Measurements from ENCODE around the gene SLC30A1.

SLC30A1 gene

GRCh38 chr1:211591980-211592493, 13.1 kb upstream of the SLC30A1 start:
- TF ChIP-seq, protein P1, sequence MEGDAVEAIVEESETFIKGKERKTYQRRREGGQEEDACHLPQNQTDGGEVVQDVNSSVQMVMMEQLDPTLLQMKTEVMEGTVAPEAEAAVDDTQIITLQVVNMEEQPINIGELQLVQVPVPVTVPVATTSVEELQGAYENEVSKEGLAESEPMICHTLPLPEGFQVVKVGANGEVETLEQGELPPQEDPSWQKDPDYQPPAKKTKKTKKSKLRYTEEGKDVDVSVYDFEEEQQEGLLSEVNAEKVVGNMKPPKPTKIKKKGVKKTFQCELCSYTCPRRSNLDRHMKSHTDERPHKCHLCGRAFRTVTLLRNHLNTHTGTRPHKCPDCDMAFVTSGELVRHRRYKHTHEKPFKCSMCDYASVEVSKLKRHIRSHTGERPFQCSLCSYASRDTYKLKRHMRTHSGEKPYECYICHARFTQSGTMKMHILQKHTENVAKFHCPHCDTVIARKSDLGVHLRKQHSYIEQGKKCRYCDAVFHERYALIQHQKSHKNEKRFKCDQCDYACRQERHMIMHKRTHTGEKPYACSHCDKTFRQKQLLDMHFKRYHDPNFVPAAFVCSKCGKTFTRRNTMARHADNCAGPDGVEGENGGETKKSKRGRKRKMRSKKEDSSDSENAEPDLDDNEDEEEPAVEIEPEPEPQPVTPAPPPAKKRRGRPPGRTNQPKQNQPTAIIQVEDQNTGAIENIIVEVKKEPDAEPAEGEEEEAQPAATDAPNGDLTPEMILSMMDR (IDR thresholded peaks at IDR 0.05; ENCODE audit: low read depth, low read length), result no peak
- H3K4me3 ChIP-seq (ENCODE audit: low read depth, low read length), result no peak overlapping the region; the same call in 1 of the 2 replicates

DNA sequence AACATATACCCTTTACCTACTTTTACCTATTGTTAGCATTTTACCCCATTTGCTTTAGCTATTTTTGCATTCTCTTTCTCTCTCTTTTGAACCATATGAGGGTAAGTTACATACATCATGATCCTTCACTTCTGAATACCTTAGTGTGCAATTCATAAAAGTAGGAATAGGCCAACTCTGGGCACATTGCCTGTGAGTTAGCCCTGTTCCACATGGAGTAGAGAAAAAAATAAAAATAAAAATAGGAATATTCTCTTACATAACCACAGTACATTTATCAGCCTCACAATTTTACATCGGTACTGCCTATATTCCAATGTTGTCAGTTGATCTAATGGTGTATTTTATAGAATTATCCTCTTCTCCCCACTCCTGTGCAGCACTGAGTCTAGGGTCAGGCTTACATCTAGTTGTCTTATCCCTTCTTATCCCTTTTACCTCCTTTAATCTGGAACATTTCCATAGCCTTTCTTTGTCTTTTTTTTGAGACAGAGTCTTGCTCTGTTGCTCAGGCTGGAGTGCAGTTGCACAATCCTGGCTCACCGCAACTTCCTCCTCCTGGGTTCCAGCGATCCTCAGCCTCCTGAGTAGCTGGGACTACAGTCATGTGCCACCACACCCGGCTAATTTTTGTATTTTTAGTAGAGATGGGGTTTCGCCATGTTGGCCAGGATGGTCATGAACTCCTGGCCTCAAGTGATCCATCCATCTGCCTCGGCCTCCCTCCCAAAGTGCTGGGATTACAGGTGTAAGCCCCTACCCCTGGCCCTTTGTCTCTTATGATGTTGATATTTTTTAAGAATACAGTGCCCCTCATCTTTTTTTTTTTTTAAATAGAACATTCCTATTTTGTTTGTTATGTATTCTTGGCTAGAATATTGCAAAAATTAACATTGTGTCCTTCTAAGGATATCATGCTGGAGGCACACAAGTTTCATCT, 11.1 kb upstream of the SLC30A1 start:
- no peak overlapping the region for H3K4me3 ChIP-seq (ENCODE audit: low read depth, low read length)
- TF ChIP-seq, protein P1 (IDR thresholded peaks at IDR 0.05; ENCODE audit: low read depth, low read length), result no peak

DNA sequence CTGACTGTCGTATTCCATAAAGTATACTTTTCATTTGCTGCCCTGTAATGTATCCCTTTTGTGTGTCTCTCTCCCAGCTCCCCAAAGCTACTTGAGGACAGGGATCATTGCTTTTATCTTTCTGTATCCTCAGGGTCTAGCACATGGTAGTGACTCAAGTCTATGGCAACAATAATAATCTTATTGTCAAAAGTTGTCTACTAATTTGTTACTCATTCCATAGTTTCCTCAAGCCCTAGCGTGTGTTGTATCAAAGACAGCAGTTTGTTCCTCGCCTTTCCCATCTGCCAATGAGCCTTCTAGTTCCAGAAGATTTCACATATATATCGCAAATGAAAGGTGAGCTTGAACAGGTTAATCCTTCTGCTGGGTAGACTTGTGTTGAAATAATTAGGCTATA, 9.8 kb upstream of the SLC30A1 start:
- TF ChIP-seq, protein P1 (IDR thresholded peaks at IDR 0.05; ENCODE audit: low read depth, low read length), result no peak
- H3K4me3 ChIP-seq (ENCODE audit: low read depth, low read length), result no peak overlapping the region

DNA sequence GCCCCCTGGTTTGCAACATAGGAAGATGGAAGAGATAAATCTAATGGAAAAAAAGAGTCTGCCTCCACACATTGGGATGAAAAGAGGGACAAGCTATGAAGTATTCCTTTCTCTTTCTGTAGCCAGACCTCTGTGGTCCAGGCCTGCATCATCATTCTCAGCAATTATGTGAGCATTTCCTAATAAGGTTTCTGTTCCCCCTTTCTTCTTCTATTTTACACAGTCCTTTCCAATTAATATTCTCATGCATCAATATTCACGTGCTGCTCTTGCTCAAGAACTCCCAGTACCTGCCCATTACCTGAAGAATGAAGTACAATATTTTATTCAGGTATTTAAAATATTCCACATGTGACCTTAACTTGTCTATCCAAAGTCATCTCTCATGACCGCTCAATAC, 8.2 kb upstream of the SLC30A1 start:
- TF ChIP-seq, protein P1 (IDR thresholded peaks at IDR 0.05; ENCODE audit: low read depth, low read length), result no peak
- no peak overlapping the region for H3K4me3 ChIP-seq (ENCODE audit: low read depth, low read length)

- no peak overlapping the region for H3K4me3 ChIP-seq (ENCODE audit: low read depth, low read length)
- TF ChIP-seq, protein P1 (IDR thresholded peaks at IDR 0.05; ENCODE audit: low read depth, low read length), result no peak
These were observed 7.6 kb upstream of the SLC30A1 start for GRCh38 chr1:211586538-211586937.

DNA sequence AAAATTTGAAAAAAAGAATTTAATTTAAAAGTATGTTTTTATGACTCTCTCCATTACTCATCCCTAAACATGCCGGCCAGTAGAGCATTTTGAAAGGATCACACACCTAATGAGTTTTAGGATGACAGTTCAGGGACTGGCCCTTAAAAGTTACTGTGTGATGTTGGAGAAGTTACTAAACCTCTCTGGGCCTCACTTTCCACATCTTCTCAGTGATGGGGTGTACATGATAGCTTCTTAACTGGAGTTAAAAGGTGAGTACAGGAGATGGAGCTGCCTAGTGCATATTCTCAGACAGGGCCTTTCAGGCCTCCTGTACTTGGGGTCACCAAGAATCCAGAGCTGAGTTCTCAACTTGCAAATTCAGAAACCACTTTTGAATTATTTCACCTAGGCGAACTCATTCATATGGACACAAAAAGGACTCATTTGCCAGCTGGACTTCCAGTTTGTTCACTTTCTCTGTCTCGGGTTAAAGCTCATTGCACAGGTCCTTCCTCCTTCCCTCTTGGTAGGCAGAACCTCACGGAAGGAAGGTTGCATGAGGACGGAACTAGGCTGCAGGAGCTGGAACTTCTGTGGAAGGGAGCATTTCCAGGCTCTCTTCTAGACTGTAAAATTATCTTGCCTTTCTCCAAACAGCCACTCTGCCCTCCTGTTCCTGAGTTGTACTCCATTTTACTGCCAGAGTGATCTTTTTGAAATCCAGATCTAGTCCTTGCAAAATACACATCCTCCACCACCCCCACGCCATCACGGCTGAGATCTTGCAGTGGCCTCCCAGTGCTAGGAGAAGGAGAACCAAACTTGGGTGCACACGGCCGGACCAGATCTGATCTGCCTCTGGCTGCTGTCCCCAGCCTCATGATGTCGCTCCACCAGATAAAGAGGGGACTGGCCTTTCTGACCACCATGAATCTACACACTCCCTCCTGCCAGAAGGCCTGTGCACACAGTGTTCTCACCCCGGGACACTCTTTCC, 4.3 kb upstream of the SLC30A1 start:
- TF ChIP-seq, protein P1 (IDR thresholded peaks at IDR 0.05; ENCODE audit: low read depth, low read length), result no peak
- no peak overlapping the region for H3K4me3 ChIP-seq (ENCODE audit: low read depth, low read length)
